K562 (cell line): ENCODE data around the gene RPS15A. TPM values are rescaled to one million over a fixed set of nuclear protein-coding genes. Genes with fewer than 3 reads are reported as not detected.

Experiments used
- ATF7 ChIP-seq: fragments of 450-650 bp; IDR thresholded peaks from 2 replicates; pipeline ENCODE4 v1.7.1; 2014; ENCODE audit warnings: mild to moderate bottlenecking, moderate library complexity
- BRF1 ChIP-seq: IDR thresholded peaks from 3 replicates; pipeline ENCODE4 v1.6.1; 2011; ENCODE audit warnings: borderline replicate concordance, mild to moderate bottlenecking; ENCODE audit not compliant: insufficient read length; ENCODE audit errors: extremely low read depth
- CBFA2T3 ChIP-seq: fragments of 450-650 bp; IDR thresholded peaks from 2 replicates; pipeline ENCODE4 v1.6.1; 2017
- CGGBP1 ChIP-seq: fragments of 250-450 bp; sonication (Bioruptor Pico); IDR thresholded peaks from 2 replicates; pipeline ENCODE4 v1.9.0; 2021; ENCODE audit warnings: mild to moderate bottlenecking
- CREBBP ChIP-seq: IDR thresholded peaks from one replicate; pipeline ENCODE4 v1.6.1; 2012; ENCODE audit warnings: low read depth, mild to moderate bottlenecking, control low read depth, inconsistent platforms, low read length
- GTF2A2 ChIP-seq: IDR thresholded peaks from 2 replicates; pipeline ENCODE4 v1.6.1; 2016; ENCODE audit warnings: mild to moderate bottlenecking, missing genetic modification characterization, missing compliant biosample characterization
- HDAC2 ChIP-seq: fragments of 450-650 bp; IDR thresholded peaks from 2 replicates; pipeline ENCODE4 v1.6.1; 2016; ENCODE audit warnings: mild to moderate bottlenecking
- HDAC8 ChIP-seq: fragments of 450-650 bp; IDR thresholded peaks from 2 replicates; pipeline ENCODE4 v1.6.1; 2016; ENCODE audit warnings: mild to moderate bottlenecking, missing genetic modification characterization, moderate library complexity, missing compliant biosample characterization
- HDGF ChIP-seq: fragments of 450-650 bp; IDR thresholded peaks from 2 replicates; pipeline ENCODE4 v1.6.1; 2016
- KDM4B ChIP-seq, 2 experiments: fragments of 450-650 bp in 1 of 2; sonication (generic) in 1 of 2; IDR thresholded peaks; 2 replicates each; pipeline ENCODE4 v1.6.1; 2016 to 2017; ENCODE audit warnings: borderline replicate concordance in 2 of 2, antibody characterized with exemption in 1 of 2, low read depth in 1 of 2, mild to moderate bottlenecking in 1 of 2
- MTA2 ChIP-seq: fragments of 450-650 bp; IDR thresholded peaks from 2 replicates; pipeline ENCODE4 v1.6.1; 2016; ENCODE audit warnings: low read depth
- NFE2L1 ChIP-seq: fragments of 450-650 bp; IDR thresholded peaks from 2 replicates; pipeline ENCODE4 v1.6.1; 2016; ENCODE audit warnings: missing genetic modification characterization, low read depth, mild to moderate bottlenecking, missing compliant biosample characterization, moderate library complexity, borderline replicate concordance
- NR2C2 ChIP-seq, 2 experiments: fragments of 200-800 bp in 1 of 2; sonication (Bioruptor generic) in 1 of 2; sonication (generic) in 1 of 2; formaldehyde crosslinking in 1 of 2; IDR thresholded peaks; 2 replicates each; pipeline versions ENCODE4 v1.6.1 to v1.8.0; 2016 to 2022; ENCODE audit warnings: mild to moderate bottlenecking in 1 of 2, missing compliant biosample characterization in 1 of 2, missing genetic modification characterization in 1 of 2, missing genetic modification reagents in 1 of 2
- POLR3G ChIP-seq: IDR thresholded peaks from 2 replicates; pipeline ENCODE4 v1.6.1; 2011; ENCODE audit not compliant: insufficient read length, insufficient replicate concordance; ENCODE audit errors: extremely low read depth
- SPI1 ChIP-seq: IDR thresholded peaks from 2 replicates; pipeline ENCODE4 v1.6.1; 2011; ENCODE audit warnings: low read depth, low read length, control low read depth, borderline replicate concordance
- STAT5B ChIP-seq: fragments of 250-450 bp; sonication (Bioruptor Pico); IDR thresholded peaks from 2 replicates; pipeline ENCODE4 v1.8.0; 2021; ENCODE audit warnings: mild to moderate bottlenecking, inconsistent platforms
- TAF15 ChIP-seq: fragments of 200-400 bp; formaldehyde crosslinking; IDR thresholded peaks from 2 replicates; pipeline ENCODE4 v1.6.1; 2017; ENCODE audit warnings: mild to moderate bottlenecking, low read depth, low read length, moderate library complexity
- TCF15 ChIP-seq: fragments of 250-450 bp; sonication (Bioruptor Pico); IDR thresholded peaks from 2 replicates; pipeline ENCODE4 v1.8.0; 2022; ENCODE audit warnings: moderate library complexity, mild to moderate bottlenecking, inconsistent platforms
- TCF3 ChIP-seq: sonication (generic); formaldehyde crosslinking; IDR thresholded peaks from 2 replicates; pipeline ENCODE4 v1.4.0; 2020; ENCODE audit warnings: mild to moderate bottlenecking, missing genetic modification reagents
- ZBTB1 ChIP-seq: sonication (generic); formaldehyde crosslinking; IDR thresholded peaks from 2 replicates; pipeline ENCODE4 v1.8.1; 2023; ENCODE audit warnings: missing genetic modification reagents, low read depth, mild to moderate bottlenecking, borderline replicate concordance
- ZNF197 ChIP-seq: fragments of 200-800 bp; sonication (Bioruptor generic); IDR thresholded peaks from 2 replicates; pipeline ENCODE4 v1.6.1; 2016; ENCODE audit warnings: low read depth, missing genetic modification characterization, missing compliant biosample characterization
- ZNF239 ChIP-seq: fragments of 250-450 bp; sonication (Bioruptor Pico); IDR thresholded peaks from 2 replicates; pipeline ENCODE4 v1.4.0; 2020; ENCODE audit warnings: mild to moderate bottlenecking
- ZNF24 ChIP-seq: fragments of 450-650 bp; IDR thresholded peaks from 2 replicates; pipeline ENCODE4 v1.6.1; 2016
- ZNF431 ChIP-seq: sonication (generic); formaldehyde crosslinking; IDR thresholded peaks from 2 replicates; pipeline ENCODE4 v1.8.0; 2022; ENCODE audit warnings: mild to moderate bottlenecking, missing genetic modification reagents
- polyA plus RNA-seq, 8 experiments: library from polyadenylated mRNA; depleted of rRNA in 4 of 8; stranded (reverse) in 5 of 8; unstranded in 3 of 8; fragments of >200 nt; fragmentation: Nextera tagmentation in 2 of 8; fragmentation: Illumina TruSeq in 1 of 8; extraction: Ambion mirVana in 2 of 8; extraction: Trizol in 1 of 8; gene quantifications; 2 replicates each; pipeline versions ENCODE4 v1.2.1 to v1.2.3, GENCODE V29; 2011 to 2014; ENCODE audit warnings: inconsistent platforms in 1 of 8, missing spikeins in 1 of 8
- total RNA-seq, 7 experiments: library from RNA; depleted of rRNA in 6 of 7; stranded (reverse); fragments of >200 nt in 6 of 7; fragmentation: Illumina TruSeq in 2 of 7; extraction: Trizol in 2 of 7; gene quantifications; 2 replicates each; pipeline versions ENCODE4 v1.2.1 to v1.2.3, GENCODE V29; 2011 to 2021; ENCODE audit warnings: low replicate concordance in 1 of 7
- TF ChIP-seq, protein P1 (sequence below): fragments of 250-450 bp; sonication (Bioruptor Pico); IDR thresholded peaks from 2 replicates; pipeline ENCODE4 v1.4.0; 2020; ENCODE audit warnings: mild to moderate bottlenecking, moderate library complexity
- TF ChIP-seq, protein P2 (sequence below): fragments of 450-650 bp; formaldehyde crosslinking; IDR thresholded peaks from 2 replicates; pipeline ENCODE4 v1.4.0; 2022; ENCODE audit warnings: missing genetic modification characterization

The RPS15A gene
- total and polyA plus RNA-seq, 9 of the 15 experiments (the other 6 are each of a cell fraction or from before 2014, with no cell fraction given), result 1,397 to 5,474 (median 2,798) TPM

- TF ChIP-seq TCF15 (CRISPR knock-in tag) (no peak), ZNF24 (peak; percentile 13; the same call in 1 of the 2 replicates), SPI1 (peak; percentile 75; the same call in 1 of the 2 replicates), HDGF (no peak), ZBTB1 (CRISPR knock-in tag) (peak; percentile 93), ZNF239 (no peak), TCF3 (CRISPR knock-in tag) (peak; percentile 5; the same call in 1 of the 2 replicates), CBFA2T3 (no peak), ZNF431 (CRISPR knock-in tag) (0 out of 2 replicates have a peak, but pooled peaks have one; percentile 54), MTA2 (no peak; the same call in 1 of the 2 replicates), POLR3G (no peak), HDAC2 (no peak), ZNF197 (CRISPR knock-in tag) (no peak), BRF1 (no peak), CREBBP (no peak), GTF2A2 (tag) (peak; percentile 82), HDAC8 (tag) (peak; percentile 56; the same call in 1 of the 2 replicates), STAT5B (no peak), NFE2L1 (tag) (no peak), ATF7 (peak; percentile 85), KDM4B (IDR thresholded peaks at IDR 0.05; ENCODE audit: borderline replicate concordance in 2 of 2, low read depth in 1 of 2) (peak in 1 of 2 experiments; percentile 56; a peak in 1 of 4 replicates), NR2C2 (CRISPR knock-in tag; IDR thresholded peaks at IDR 0.05) (peak; percentile 95), NR2C2 (tag; IDR thresholded peaks at IDR 0.05) (peak; percentile 98), CGGBP1 (CRISPR knock-in tag) (peak; percentile 84; the same call in 1 of the 2 replicates), TAF15 (no peak)
- TF ChIP-seq, protein P1, sequence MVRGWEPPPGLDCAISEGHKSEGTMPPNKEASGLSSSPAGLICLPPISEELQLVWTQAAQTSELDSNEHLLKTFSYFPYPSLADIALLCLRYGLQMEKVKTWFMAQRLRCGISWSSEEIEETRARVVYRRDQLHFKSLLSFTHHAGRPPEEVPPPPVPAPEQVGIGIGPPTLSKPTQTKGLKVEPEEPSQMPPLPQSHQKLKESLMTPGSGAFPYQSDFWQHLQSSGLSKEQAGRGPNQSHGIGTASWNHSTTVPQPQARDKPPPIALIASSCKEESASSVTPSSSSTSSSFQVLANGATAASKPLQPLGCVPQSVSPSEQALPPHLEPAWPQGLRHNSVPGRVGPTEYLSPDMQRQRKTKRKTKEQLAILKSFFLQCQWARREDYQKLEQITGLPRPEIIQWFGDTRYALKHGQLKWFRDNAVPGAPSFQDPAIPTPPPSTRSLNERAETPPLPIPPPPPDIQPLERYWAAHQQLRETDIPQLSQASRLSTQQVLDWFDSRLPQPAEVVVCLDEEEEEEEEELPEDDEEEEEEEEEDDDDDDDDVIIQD (CRISPR knock-in tag), result no peak
- TF ChIP-seq, protein P2, sequence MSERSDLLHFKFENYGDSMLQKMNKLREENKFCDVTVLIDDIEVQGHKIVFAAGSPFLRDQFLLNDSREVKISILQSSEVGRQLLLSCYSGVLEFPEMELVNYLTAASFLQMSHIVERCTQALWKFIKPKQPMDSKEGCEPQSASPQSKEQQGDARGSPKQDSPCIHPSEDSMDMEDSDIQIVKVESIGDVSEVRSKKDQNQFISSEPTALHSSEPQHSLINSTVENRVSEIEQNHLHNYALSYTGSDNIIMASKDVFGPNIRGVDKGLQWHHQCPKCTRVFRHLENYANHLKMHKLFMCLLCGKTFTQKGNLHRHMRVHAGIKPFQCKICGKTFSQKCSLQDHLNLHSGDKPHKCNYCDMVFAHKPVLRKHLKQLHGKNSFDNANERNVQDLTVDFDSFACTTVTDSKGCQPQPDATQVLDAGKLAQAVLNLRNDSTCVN (CRISPR knock-in tag), result no peak
Measured at GRCh38 chr16:18801145-18801972, 11.2 kb upstream of the RPS15A start, which contains the start of gene ARL6IP1 (continued).
